LHCN-M2 (cell line): ENCODE results near the gene TLR9. TPM values are rescaled to one million over a fixed set of nuclear protein-coding genes. Genes with fewer than 3 reads are reported as not detected.
"Not testable (repeated sequence)": the region's sequence is repeated elsewhere in the genome, so short reads cannot be mapped to it uniquely, and the experiment has no call there.

Experiments
- DNase-seq: peaks from one replicate; pipeline ENCODE4 v3.0.0-alpha.2; 2012; ENCODE audit warnings: low read depth
- total RNA-seq: library from RNA; depleted of rRNA; stranded (reverse); fragments of >200 nt; gene quantifications from 2 replicates; pipeline ENCODE4 v1.2.3, GENCODE V29; 2014

The TLR9 gene
- total RNA-seq, 1 experiment from 2014 or later, result under 0.01 TPM

DNA sequence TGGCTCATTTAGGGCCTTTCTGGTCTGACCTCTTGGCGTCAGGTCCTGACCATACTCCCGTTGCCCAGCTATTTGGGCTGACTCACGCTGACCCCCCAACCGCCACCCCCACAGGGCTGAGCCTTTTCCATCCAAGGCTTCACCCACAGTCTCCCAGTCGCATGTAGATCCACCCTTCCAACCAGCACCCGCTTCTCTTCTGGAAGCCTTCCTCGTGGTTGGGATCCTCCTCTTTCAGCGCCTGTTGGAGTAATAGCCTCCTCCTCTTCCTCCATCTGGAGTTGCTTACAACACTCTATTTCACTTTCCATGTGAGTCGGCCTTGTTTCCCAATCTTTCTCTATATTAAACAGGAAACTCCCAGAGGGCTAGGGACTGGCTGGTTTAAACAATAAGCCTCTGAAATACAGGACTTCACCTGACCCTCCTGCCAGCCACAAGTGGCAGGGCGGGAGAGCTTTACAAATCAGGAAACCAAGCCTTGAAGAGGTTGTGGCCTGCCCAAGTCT, 29.6 kb downstream of the TLR9 start:
- peak; percentile 47 for DNase-seq

DNA sequence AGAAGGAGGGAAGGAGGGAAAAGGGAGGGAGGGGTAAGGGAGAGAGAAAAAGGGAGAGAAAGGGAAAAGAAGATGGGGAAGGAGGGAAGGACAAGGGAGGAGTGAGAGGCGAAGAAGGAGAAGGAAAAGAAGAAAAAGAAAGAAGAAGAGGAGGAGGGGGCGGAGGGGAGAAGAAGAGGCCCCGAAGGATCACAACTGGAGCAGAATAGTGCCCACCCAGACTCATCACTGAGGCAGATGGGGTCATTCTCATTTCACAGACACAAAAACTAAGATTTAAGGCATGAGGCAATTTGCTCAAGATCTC, 30.2 kb downstream of the TLR9 start:
- no peak for DNase-seq

DNA sequence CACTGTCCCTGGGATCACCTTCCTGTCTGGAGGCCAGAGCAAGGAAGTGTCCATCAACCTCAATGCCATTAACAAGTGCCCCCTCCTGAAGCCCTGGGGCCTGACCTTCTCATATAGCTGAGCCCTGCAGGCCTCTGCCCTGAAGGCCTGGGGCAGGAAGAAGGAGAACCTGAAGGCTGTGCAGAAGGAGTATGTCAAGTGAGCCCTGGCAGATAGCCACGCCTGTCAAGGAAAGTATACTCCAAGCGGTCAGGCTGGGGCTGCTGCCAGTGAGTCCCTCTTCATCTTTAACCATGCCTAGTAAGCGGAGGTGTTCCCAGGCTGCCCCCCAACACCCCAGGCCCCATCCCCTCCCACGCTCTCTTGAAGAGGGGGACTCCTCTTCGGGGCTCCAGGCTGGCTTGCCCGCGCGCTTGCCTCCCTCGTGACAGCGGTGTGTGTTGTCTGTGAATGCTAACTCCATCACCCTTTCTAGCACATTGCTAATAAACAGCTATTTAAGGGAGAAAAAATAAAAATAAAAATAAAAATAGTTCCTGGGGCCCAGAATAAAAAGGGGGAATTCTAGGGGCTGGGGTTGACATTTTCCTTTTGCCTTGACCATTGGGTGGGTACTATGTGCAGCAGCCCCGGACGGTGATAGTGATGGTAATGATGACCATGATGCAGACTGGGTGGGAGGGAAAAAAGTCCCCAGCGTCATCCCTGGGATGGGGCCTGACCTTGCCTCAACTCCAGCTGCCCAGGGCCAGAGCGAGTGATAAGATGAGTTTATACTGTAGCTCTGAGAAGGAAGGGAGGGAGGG, 30.8 kb downstream of the TLR9 start:
- DNase-seq, result no peak

DNA sequence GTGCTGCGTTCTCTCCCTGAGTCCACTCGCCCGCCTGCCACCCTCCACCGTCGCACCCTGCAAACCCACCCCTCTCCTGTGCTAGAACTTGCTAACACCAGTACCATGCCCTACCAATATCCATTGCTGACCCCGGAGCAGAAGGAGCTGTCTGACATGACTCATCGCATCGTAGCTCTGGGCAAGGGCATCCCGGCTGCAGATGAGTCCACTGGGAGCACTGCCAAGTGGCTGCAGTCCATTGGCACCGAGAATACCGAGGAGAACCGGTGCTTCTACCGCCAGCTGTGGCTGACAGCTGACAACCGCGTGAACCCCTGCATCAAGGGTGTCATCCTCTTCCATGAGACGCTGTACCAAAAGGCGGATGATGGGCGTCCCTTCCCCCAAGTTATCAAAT, 32.4 kb downstream of the TLR9 start:
- DNase-seq, result peak; percentile 88

DNA sequence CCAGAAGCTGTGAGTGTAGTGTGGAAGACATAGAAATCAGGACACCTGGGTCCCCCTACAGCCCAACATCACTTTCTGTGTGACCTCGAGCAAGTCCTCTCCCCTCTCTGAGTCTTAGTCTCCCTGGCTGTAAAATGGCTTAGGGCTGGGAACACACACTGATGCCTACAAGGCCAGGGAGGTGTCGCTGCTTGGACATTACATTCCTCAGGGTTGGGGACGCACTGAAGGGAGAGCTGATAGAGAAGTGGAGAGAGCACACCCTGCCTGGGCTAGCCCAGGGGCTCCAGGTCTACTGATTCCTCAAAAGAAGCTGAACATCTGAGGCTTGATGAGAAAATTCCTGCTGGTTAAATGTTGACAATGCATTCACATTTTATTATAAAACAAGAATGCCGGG, 33.8 kb downstream of the TLR9 start:
- DNase-seq, result no peak

DNA sequence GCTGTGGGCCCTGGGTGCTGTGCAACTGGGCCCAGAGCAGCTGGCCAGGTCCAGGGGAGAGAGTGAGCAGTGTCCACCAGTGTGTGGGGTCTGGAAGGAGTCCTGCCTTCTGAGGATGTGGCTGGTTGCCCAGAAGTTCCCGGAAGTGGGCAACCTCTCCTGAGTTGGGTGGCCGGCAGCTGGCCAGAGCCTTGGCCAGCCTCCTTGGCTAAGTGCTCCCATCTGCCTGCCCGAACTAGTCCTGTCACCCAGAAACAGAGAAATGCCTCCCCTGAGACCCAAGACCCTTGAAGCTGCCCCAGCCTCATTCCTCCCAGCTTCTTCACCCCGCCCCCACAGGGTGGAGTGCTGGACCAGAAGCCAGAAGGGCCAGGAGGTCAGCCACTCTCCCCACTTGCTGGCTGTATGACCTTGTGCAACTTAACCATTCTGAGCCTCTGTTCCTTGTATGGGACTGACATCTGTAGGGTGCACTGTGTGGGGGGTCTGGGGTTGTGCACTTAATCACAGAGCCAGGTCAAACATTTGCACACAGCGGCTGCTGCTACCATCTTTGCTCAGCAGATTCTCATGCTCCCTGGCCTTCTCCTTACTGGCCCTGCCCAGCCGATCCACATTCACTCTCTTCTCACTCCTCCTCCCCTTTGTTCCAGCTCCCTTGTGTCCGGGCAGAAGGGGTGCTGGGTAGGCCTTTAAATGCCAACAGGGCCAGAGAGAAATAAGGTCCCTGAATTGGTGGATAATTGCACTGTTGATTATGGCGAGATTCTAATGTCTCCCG, 35.0 kb downstream of the TLR9 start:
- peak; percentile 78 for DNase-seq

DNA sequence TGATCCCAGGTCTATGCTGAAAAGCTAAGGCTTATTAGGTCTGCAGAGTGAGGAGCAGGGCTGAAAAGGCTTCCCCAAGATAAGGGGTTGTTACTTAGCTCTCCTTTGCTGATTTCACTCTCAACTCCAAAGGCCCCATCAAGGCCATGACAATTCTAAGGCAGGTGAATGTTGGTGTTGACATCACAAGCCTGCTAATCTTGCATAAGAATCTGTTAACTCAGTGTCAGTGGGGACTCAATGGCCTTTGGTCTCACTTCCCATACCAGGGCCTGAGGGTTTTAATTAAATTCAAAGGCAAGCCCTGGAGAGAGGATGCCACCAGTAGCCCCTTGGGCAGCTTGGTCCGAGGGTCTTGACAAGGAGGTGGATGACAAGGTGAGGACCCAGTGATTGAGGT, 36.9 kb downstream of the TLR9 start:
- DNase-seq, result no peak

DNA sequence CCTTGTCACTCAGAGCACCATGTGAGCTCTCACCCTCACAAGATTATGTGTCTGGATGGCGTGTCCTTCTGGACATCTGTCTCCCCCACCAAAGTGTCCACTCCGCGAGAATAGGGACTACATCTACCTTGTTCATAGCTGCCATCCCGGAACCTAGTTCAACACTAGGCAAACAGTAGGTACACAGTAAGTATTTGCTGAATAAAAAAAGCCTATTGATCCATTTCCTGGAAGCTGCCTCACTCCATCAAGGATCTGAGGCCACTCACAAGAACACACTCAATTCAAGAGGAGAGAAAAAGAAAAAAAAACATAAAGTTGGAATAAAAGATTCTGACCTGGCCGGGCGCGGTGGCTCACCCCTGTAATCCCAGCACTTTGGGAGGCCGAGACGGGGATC, 38.7 kb downstream of the TLR9 start:
- DNase-seq, result no peak

DNA sequence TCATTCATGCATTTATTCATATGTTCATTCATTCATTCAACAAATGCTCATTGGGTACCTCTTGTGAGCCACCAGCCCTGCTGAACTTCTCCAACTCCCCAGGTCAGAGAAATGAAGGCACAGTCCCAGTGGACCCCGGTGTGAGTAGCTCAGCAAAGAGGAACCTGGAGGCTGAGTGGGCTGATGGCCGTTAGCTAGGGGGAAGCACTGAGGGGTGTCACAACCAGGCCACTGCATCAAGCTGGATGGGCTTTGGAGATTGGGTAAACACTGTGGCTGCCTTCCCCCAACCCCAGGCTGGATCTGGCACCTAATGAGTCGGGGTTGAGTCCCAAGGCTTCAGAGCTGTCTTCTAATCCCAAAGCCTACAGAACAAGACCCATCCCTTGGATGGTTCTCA, 39.6 kb downstream of the TLR9 start:
- no peak for DNase-seq

DNA sequence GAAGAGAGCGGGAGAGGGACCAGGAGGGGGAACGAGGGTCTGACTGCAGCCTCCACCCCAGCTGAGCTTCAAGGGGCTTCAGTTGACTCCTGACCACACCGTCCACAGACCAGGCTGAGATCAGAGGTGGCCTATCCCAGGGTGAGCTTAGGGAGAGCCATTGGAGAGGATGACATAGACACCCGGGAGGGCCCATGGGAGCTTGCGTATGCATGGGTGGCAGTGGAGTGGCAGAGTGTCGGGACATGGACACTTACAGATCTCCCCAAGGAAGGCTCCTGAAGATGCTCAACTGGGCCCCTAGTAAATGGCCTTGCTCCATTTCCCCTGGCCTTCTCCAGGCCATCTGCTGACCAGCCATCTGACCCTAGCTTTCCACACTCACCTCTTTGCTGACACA, 40.1 kb downstream of the TLR9 start:
- DNase-seq, result no peak

DNA sequence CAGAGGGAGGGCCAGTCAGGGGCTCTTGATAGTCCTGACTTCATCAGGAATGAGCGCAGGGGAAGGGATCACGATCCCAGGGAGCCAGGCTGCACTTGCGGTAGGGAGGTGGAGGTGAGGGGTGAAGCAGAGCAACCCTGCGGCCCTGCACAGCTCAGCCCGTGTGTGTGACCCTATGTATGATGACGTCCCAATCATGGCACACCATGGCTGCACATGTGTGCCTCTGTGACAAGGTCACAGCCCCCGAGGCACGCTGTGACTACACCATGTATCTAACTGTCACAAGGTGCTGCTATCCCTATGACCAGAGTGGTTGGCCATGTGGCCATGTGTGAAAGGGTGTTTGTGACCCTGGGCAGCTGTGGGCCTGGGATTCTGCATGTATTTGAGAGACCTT, 40.8 kb downstream of the TLR9 start:
- no peak for DNase-seq

DNA sequence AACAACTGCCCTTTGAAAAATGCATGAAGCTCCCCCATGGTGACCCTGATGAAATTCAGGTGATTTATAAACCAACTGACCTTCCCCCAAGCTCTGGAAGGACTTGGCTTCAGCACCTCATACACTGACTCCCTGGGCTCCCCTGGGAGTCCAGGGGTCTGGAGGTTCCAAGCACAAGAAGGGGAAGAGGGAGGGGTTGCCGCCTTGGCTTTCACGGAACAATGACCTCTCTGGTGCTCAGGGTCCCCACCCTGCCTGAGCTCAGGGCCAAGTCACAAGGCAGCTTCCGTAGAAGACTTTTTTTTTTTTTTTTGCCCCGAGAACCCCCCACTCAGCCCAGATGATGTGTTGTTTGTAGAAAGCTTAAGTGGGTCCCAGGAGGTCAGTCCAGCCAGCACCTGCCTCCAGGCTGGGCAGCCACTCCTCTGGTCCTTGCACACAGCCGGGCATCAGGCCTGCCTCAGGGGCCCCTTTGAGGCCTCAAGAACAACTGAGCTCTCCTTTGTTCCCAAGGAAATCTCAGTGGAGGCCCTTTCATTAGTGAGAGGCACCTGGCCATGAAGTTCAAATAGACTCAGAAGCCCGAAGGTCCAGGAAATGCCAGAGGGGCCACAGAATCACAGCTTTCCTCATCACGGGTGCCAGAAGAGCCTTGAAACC, 41.5 kb downstream of the TLR9 start:
- no peak for DNase-seq

DNA sequence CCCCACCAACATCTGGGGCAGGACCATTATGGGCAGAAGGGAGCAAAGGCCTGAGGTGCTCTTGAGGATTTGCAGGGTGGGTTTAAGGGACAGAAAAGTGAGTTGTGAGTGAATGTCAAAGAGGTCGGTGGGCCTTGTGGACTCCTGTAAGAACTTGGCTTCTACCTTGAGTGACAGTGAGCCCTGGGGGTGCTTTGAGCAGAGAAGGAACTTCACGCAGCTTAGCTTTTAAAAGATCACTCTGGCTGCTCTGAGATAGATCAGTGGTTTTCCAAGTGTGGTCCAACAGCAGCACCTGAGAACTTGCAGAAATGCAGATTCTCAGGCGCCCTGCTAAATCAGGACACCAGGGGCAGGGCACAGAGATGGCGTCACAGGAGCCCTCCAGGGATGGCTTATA, 42.8 kb downstream of the TLR9 start:
- DNase-seq, result no peak

DNA sequence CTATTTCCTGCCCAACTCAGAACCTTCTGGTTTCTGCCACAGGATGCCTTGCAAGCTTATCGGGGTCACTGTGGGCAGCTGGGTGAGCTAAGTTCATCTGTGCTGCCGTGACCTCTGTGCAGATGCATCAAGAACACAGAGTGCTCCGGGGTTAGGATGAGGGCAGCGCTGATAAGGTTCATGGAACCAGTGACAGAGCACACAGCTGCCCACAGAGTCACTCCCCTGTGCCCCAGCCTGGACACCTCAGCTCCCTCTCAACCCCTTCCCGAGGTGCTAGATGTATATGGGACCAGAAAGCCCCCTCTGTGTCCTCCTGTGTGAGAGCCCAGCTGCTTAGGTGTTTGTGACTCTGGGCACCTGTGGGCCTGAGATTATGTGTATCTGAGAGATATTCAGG, 43.2 kb downstream of the TLR9 start:
- no peak for DNase-seq

DNA sequence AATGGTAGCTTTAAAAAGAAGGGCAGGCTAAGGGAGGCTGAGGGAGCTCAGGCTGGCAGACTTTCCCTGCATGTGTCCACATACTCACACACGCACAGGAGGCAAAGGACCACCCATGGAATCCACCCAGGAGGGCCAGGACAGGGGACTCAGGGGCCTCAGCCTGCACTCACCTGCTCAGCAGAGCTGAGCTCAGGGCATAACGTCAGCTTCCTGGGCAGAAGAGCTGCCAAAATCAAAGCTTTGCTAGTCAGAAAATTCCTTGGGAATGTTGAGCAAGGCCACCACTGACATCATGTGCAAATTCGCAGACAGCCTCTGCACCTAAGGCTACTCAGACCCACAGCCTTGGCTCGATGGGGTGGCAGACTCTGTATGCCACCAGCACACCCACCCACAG, 43.9 kb downstream of the TLR9 start:
- no peak for DNase-seq

DNA sequence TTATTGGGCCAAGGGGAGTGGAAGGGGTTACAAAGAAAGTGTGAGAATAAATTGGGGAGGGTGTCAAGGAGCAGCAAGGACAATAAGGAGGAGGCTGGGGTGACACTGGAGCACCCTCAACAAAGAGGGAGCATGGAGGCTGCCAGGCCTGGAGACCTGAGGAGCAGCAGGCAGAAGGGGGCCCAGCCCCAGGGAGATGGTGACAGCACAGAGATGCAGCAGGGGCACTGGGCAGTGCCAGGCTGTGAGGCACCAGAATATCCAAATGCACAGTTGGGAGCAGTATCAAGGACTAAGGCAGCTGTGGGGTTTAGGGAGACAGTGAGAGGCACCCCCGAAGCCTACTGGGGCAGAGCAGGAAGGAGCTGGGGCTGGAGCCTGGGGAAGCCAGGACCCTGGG, 46.9 kb downstream of the TLR9 start:
- no peak for DNase-seq

DNA sequence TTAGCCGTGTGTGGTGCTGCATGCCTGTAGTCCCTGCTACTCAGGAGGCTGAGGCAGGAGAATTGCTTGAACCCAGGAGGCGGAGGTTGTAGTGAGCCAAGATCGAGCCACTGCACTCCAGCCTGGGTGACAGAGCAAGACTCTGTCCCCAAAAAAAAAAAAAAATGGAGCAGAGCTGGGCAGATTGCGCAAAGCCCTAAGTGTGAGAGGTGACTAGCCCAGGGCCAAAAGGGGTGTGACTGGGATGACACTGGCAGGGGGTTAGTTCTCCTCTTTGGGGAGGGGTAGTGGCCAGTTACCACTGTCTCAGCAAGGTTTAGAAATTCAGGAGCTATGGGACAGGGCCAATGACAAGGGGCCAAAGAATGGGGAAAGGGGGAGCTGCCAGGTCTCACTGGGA, 47.3 kb downstream of the TLR9 start:
- DNase-seq, result not testable (repeated sequence)

DNA sequence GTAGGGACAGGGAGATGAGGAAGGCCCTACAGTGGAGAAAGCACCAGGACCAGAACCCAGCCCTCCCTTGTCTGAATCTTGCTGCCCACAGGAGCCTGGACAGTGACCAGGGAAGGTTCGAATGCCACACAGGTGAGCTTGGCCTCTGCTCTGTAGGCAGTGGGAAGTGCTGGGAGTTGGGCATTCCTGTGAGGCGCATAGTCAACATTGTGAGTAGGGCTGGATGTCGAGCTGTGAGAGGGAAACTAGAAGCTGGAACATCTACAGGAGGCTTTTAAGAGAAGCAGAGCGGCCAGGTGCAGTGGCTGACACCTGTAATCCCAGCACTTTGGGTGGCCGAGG, 47.8 kb downstream of the TLR9 start:
- no peak for DNase-seq

DNA sequence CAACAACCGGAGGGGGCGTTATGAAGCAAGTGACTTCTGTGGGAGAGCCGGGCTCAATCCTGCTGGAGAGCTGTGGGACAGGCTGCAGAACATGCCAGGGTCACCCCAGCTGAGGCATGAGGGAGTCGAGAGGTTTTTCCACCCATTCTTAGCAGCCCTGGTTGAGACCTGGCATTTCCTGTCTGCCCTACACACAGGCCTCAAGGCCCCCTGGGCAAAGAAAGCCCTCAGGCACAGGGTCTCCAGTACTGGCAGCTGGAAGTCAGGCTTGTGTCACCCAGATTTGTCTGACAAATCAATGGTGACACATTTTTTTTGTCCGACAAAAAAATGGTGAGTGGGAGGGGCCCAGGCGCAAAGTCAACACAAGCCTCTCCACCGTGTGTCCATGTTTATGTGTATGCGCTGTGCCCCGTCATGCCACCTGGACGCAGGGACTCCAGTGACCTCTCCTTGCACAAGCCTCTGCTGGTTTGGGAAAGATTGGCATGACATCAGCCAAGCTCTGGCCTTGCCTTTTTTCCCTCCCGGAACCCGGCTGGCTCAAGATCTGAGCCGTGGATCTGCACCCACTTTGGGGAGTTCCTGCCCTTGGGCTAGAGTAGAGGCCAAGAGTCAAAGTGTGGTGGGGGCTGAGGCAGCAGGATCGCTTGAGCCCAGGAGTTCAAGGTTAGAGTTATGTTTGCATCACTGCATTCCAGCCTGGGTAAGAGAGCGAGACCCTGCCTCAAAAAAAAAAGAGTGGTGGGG, 48.3 kb downstream of the TLR9 start:
- DNase-seq, result no peak

DNA sequence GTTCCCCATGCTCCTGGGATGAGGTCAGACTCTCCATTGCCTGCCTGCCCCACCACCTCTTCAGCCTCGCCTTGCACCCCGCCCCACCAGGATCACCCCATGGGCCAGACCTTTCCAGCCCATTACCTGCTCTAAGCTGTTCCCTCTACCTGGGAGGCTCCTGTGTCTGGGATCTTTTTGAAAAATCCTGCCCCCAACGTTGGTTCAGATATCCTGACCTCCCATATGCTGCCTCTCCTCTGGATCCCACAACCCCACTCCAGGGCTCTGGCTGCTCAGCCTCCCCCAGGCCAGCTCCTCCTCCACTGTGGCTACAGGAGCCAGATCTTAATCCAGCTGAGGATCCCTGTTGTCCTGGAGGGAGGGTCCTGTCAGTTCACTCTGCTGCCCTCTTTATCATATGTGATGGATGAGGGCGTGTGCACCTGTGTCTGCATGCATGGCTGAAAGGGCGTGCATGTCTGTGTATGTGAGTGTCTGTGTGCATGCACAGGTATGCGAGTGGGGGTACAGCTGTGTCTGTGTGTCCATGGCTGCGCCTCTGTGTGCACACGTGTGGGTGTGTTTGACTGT, 49.2 kb downstream of the TLR9 start:
- DNase-seq, result no peak

DNA sequence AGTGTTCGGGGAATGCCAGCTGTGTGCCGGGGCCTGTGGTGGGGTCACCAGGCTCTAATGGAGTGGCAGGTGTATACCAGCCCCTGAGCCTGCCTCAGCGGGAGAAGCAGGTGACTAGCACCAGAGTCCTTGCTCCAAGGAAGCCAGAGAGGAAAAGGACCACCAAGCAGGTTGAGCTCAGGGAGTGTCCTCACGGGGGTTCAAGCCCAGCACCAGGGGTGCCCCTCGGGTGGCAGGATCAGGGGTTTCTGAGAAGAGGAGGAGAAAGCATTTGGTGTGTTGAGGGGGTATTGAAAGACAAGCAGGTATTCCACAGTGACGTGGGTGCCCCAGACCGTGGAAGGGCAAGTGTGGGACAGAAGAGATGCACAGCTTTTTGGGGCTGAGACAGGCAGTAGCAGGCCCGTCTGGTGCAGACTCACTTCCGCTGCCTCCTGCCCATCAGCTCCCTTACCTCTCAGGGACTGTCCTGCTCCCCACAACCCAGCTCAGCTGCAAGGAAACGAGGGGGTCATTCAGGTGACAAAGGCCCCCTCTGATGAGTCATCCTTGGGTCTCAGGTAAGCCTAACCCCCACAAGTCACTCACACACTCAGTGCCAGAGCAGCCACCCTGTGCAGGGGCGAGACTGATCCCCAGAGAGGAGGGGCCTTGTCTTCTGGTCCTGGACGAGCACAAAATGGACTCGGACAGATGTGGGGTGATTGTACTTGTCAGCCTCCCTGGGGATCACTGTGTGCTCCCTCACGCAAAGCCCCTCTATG, 49.8 kb downstream of the TLR9 start:
- DNase-seq, result no peak
